Measurements from ENCODE around the gene SMOC1.

The SMOC1 gene

GRCh38 chr14:69988979-69989378 lies 109.8 kb downstream of the SMOC1 start:
- no peak overlapping the region for H3K27ac ChIP-seq
- no peak for TF ChIP-seq CTCF (IDR thresholded peaks at IDR 0.05)
- H3K4me3 ChIP-seq (ENCODE audit: low read depth in 1 of 2, low read length in 1 of 2) = no peak overlapping the region
- no peaks in the 10 kb centered on the region for H3K9me3 ChIP-seq
- no peaks in the 10 kb centered on the region for H3K4me1 ChIP-seq (ENCODE audit: control insufficient read depth in 1 of 2, insufficient read depth in 1 of 2, low read depth in 1 of 2, low read length in 1 of 2)
- peaks cover 21% of the 10 kb centered on the region for H3K27me3 ChIP-seq
- no peaks in the 10 kb centered on the region for H3K36me3 ChIP-seq

GRCh38 chr14:69989622-69990021 lies 110.4 kb downstream of the SMOC1 start:
- Histone ChIP-seq H3K4me1 (ENCODE audit: control insufficient read depth in 1 of 2, insufficient read depth in 1 of 2, low read depth in 1 of 2, low read length in 1 of 2) (no peaks in the 10 kb centered on the region), H3K36me3 (no peaks in the 10 kb centered on the region), H3K4me3 (ENCODE audit: low read depth in 1 of 2, low read length in 1 of 2) (no peak overlapping the region), H3K9me3 (no peaks in the 10 kb centered on the region), H3K27me3 (peaks cover 27% of the 10 kb centered on the region), H3K27ac (no peak overlapping the region)
- TF ChIP-seq CTCF (IDR thresholded peaks at IDR 0.05) = no peak

- no peak for TF ChIP-seq CTCF (IDR thresholded peaks at IDR 0.05)
- no peaks in the 10 kb centered on the region for H3K4me1 ChIP-seq (ENCODE audit: control insufficient read depth in 1 of 2, insufficient read depth in 1 of 2, low read depth in 1 of 2, low read length in 1 of 2)
- no peaks in the 10 kb centered on the region for H3K9me3 ChIP-seq
- H3K27me3 ChIP-seq = peaks cover 34% of the 10 kb centered on the region
- H3K36me3 ChIP-seq = no peaks in the 10 kb centered on the region
- H3K27ac ChIP-seq = no peak overlapping the region
- H3K4me3 ChIP-seq (ENCODE audit: low read depth in 1 of 2, low read length in 1 of 2) = no peak overlapping the region
Observed at GRCh38 chr14:69990323-69990722, 111.1 kb downstream of the SMOC1 start.

- no peak overlapping the region for H3K27ac ChIP-seq
- H3K4me3 ChIP-seq (ENCODE audit: low read depth in 1 of 2, low read length in 1 of 2) = no peak overlapping the region
- no peaks in the 10 kb centered on the region for H3K36me3 ChIP-seq
- TF ChIP-seq CTCF (IDR thresholded peaks at IDR 0.05) = no peak
- H3K4me1 ChIP-seq (ENCODE audit: control insufficient read depth in 1 of 2, insufficient read depth in 1 of 2, low read depth in 1 of 2, low read length in 1 of 2) = no peaks in the 10 kb centered on the region
- H3K27me3 ChIP-seq = peaks cover 40% of the 10 kb centered on the region
- H3K9me3 ChIP-seq = no peaks in the 10 kb centered on the region
Observed at GRCh38 chr14:69991422-69991821, 112.2 kb downstream of the SMOC1 start.

GRCh38 chr14:69992564-69992963 lies 113.3 kb downstream of the SMOC1 start:
- no peak for TF ChIP-seq CTCF (IDR thresholded peaks at IDR 0.05)
- Histone ChIP-seq H3K36me3 (no peaks in the 10 kb centered on the region), H3K27me3 (peaks cover 40% of the 10 kb centered on the region), H3K27ac (no peak overlapping the region), H3K4me3 (ENCODE audit: low read depth in 1 of 2, low read length in 1 of 2) (no peak overlapping the region), H3K4me1 (ENCODE audit: control insufficient read depth in 1 of 2, insufficient read depth in 1 of 2, low read depth in 1 of 2, low read length in 1 of 2) (no peaks in the 10 kb centered on the region), H3K9me3 (no peaks in the 10 kb centered on the region)

GRCh38 chr14:69993326-69993725 lies 114.1 kb downstream of the SMOC1 start:
- H3K36me3 ChIP-seq = no peaks in the 10 kb centered on the region
- no peak for TF ChIP-seq CTCF (IDR thresholded peaks at IDR 0.05)
- no peaks in the 10 kb centered on the region for H3K4me1 ChIP-seq (ENCODE audit: control insufficient read depth in 1 of 2, insufficient read depth in 1 of 2, low read depth in 1 of 2, low read length in 1 of 2)
- no peak overlapping the region for H3K27ac ChIP-seq
- H3K9me3 ChIP-seq = no peaks in the 10 kb centered on the region
- H3K4me3 ChIP-seq (ENCODE audit: low read depth in 1 of 2, low read length in 1 of 2) = no peak overlapping the region
- H3K27me3 ChIP-seq = peaks cover 40% of the 10 kb centered on the region

Data from neutrophil (primary cell).